B cell (primary cell): ENCODE results near the gene BCL3. TPM values are rescaled to one million over a fixed set of nuclear protein-coding genes. Genes with fewer than 3 reads are reported as not detected.
A peak's percentile ranks its signal among the peaks of the same experiment; 100 is the strongest.

Experiments
- ATAC-seq: fragments of 200-7000 bp; cut with Tn5 transposase; one replicate; pipeline ENCODE4 v1.10.0; 2021; ENCODE audit warnings: low read depth, mild to moderate bottlenecking, moderate number of reproducible peaks, moderate library complexity
- CTCF ChIA-PET: fragments of 350-600 bp; sonication (Branson Sonifier 250); formaldehyde crosslinking; loops from one replicate; lab custom pipeline; 2021; ENCODE audit warnings: antibody characterized with exemption, inconsistent platforms; lab: Charles Lee
- POLR2A ChIA-PET: fragments of 350-600 bp; sonication (Branson Sonifier 250); formaldehyde crosslinking; loops from one replicate; lab custom pipeline; 2021; ENCODE audit warnings: antibody characterized with exemption; lab: Charles Lee
- DNase-seq: peaks from one replicate; pipeline ENCODE4 v3.0.0; 2013
- H2AFZ ChIP-seq: 2 replicates; pipeline ENCODE4 v1.6.1; 2012; ENCODE audit warnings: mild to moderate bottlenecking, low read depth, low read length; ENCODE audit not compliant: insufficient read depth, poor library complexity, severe bottlenecking
- H3K27ac ChIP-seq, 2 donors: 1 replicate in 1 of 2; 2 replicates in 1 of 2; pipeline ENCODE4 v1.5.1; 2012 to 2013; ENCODE audit warnings: low read length in 2 of 2, mild to moderate bottlenecking in 2 of 2, moderate library complexity in 1 of 2
- H3K27me3 ChIP-seq, 4 experiments: fragments of 200-600 bp in 1 of 4; sonication (generic) in 1 of 4; replicated peaks in 1 of 4; 1 replicate in 2 of 4; 2 replicates in 2 of 4; pipeline versions ENCODE4 v1.6.1 to v1.7.0; 2013 to 2016; ENCODE audit warnings: low read length in 3 of 4, mild to moderate bottlenecking in 2 of 4, mixed read lengths in 1 of 4, moderate library complexity in 1 of 4; ENCODE audit not compliant: insufficient read depth in 4 of 4, control insufficient read depth in 3 of 4; ENCODE audit errors: control extremely low read depth in 1 of 4
- H3K36me3 ChIP-seq, 2 experiments: replicated peaks in 1 of 2; 1 replicate in 1 of 2; 2 replicates in 1 of 2; pipeline versions ENCODE4 v1.6.1 to v1.7.1; 2013; ENCODE audit warnings: low read length in 1 of 2; ENCODE audit not compliant: insufficient read depth in 2 of 2, control insufficient read depth in 1 of 2; ENCODE audit errors: control extremely low read depth in 1 of 2, extremely low read depth in 1 of 2
- H3K4me1 ChIP-seq, 2 donors: fragments of 200-600 bp in 1 of 2; sonication (generic) in 1 of 2; 1 replicate in 1 of 2; 2 replicates in 1 of 2; pipeline versions ENCODE4 v1.5.1 to v1.6.1; 2013 to 2017; ENCODE audit warnings: low read length in 2 of 2; ENCODE audit not compliant: control insufficient read depth in 2 of 2, insufficient read depth in 2 of 2
- H3K4me2 ChIP-seq: replicated peaks from 2 replicates; pipeline ENCODE3; 2012; ENCODE audit warnings: mild to moderate bottlenecking, low read depth, low read length; ENCODE audit not compliant: poor library complexity, severe bottlenecking
- H3K4me3 ChIP-seq, 5 experiments: fragments of 200-600 bp in 1 of 5; sonication (generic) in 1 of 5; 1 replicate in 3 of 5; 2 replicates in 2 of 5; pipeline versions ENCODE4 v1.5.1 to v1.7.0; 2011 to 2016; ENCODE audit warnings: low read length in 4 of 5, mild to moderate bottlenecking in 4 of 5, low read depth in 2 of 5, control low read depth in 1 of 5, moderate library complexity in 1 of 5; ENCODE audit not compliant: insufficient read depth in 1 of 5; ENCODE audit errors: control extremely low read depth in 1 of 5, extremely low read depth in 1 of 5
- H3K79me2 ChIP-seq: fragments of 200-600 bp; sonication (generic); one replicate; pipeline ENCODE4 v1.6.0; 2016; ENCODE audit warnings: low read length; ENCODE audit not compliant: control insufficient read depth, insufficient read depth
- H3K9ac ChIP-seq: fragments of 200-600 bp; sonication (generic); 2 replicates; pipeline ENCODE4 v1.6.1; 2017; ENCODE audit warnings: mild to moderate bottlenecking, low read length, moderate library complexity
- H3K9me3 ChIP-seq, 3 donors: one replicate each; pipeline versions ENCODE4 v1.6.1 to v1.7.1; 2013; ENCODE audit warnings: low read length in 2 of 3; ENCODE audit not compliant: control insufficient read depth in 2 of 3, insufficient read depth in 1 of 3; ENCODE audit errors: control extremely low read depth in 1 of 3
- H4K20me1 ChIP-seq: 2 replicates; pipeline ENCODE4 v1.6.0; 2012; ENCODE audit warnings: mild to moderate bottlenecking, low read length; ENCODE audit not compliant: insufficient read depth, control insufficient read depth, poor library complexity, severe bottlenecking
- H3K27ac Mint-ChIP-seq: one replicate; pipeline ENCODE4 v1.8.0; 2021; ENCODE audit warnings: mixed read lengths
- H3K27me3 Mint-ChIP-seq: one replicate; pipeline ENCODE4 v1.8.0; 2021; ENCODE audit warnings: mixed read lengths
- H3K4me1 Mint-ChIP-seq: one replicate; pipeline ENCODE4 v1.8.0; 2021; ENCODE audit warnings: mixed read lengths
- H3K4me3 Mint-ChIP-seq: one replicate; pipeline ENCODE4 v1.8.0; 2021; ENCODE audit warnings: mixed read lengths
- H3K9me3 Mint-ChIP-seq: one replicate; pipeline ENCODE4 v1.8.0; 2022; ENCODE audit warnings: mixed read lengths; ENCODE audit not compliant: insufficient read depth
- EZH2 ChIP-seq: IDR thresholded peaks from 2 replicates; pipeline ENCODE4 v1.6.1; 2012; ENCODE audit warnings: borderline replicate concordance, low read depth, mild to moderate bottlenecking, moderate library complexity, low read length; ENCODE audit not compliant: insufficient read depth, poor library complexity, severe bottlenecking
- WGBS: methylation state at CpG from one replicate; pipeline ENCODE4 v1.1.5; 2013; ENCODE audit warnings: missing lambda C conversion rate; ENCODE audit not compliant: insufficient coverage; 5-methylcytosine and 5-hydroxymethylcytosine counted together
- intact Hi-C: fragments of 100-400 bp; cut with micrococcal nuclease; formaldehyde crosslinking; loops from one replicate; pipeline ENCODE4 v1.10.0; 2022
- polyA plus RNA-seq: library from polyadenylated mRNA; depleted of rRNA; stranded (reverse); fragments of >200 nt; gene quantifications from 2 replicates; pipeline ENCODE4 v1.2.3, GENCODE V29; 2012
- total RNA-seq, 2 donors: library from RNA; stranded (reverse); fragments of 120-200 nt in 1 of 2; gene quantifications; 1 replicate in 1 of 2; 2 replicates in 1 of 2; pipeline versions ENCODE4 v1.2.3 to v1.2.4, GENCODE V29; 2013 to 2022
- TF ChIP-seq, protein P1 (sequence below): fragments of 200-600 bp; IDR thresholded peaks from one replicate; pipeline ENCODE4 v1.8.0; 2022; ENCODE audit warnings: antibody characterized with exemption, mild to moderate bottlenecking

Gene BCL3
- total and polyA plus RNA-seq, 2 donors (not counting 1 experiment from before 2014, with no cell fraction given): 52.3 to 147 TPM

DNA sequence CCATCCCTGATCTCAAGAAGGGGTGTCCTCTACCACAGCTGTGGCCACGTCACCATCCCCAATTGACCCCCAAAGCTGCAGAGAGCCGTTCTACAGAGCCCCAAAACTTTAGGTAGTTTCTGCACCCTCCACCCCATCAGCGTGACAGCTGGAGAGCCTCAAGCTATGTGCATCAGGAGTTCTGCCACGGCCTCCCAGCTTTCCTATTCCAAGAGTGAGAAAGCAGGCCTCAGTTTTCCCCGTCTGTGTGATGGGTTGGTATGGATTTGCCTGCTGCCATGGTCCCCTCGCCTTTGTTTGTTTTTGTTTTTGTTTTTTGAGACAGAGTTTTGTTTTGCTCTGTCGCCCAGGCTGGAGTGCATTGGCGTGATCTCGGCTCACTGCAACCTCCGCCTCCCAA lies 1.5 kb downstream of the BCL3 start:
- WGBS: 82% methylated on average over 2 of the region's 10 CpGs
- Histone ChIP-seq H3K27ac (peak overlapping the region; percentile 74 to 92), H4K20me1 (no peaks in the 10 kb centered on the region), H3K4me2 (peak overlapping the region; percentile 86), H3K79me2 (peaks cover 1% of the 10 kb centered on the region), H3K4me3 (peak overlapping the region; percentile 48 to 78 (median 72)), H3K36me3 (peaks cover 2 to 9% of the 10 kb centered on the region in 2 experiments), H3K4me1 (peaks cover 58 to 75% of the 10 kb centered on the region in 2 donors), H2AFZ (no peak overlapping the region), H3K9ac (peak overlapping the region; percentile 73), H3K27me3 (no peaks in the 10 kb centered on the region), H3K9me3 (no peaks in the 10 kb centered on the region)
- ChIA-PET POLR2A (interaction anchor here (0.7 to 6.2 kb wide), 3 partner anchors 20 to 441 kb away, joined by 3 to 65 read pairs (median 3); no protein-coding TSS in a partner anchor), CTCF (interaction anchor here (4.0 to 6.2 kb wide), 2 partner anchors 21 to 26 kb away, joined by 23 to 84 read pairs; no protein-coding TSS in a partner anchor)
- no peak for ATAC-seq
- DNase-seq: no peak
- intact Hi-C loops: loop anchor here (5.0 kb wide), 2 partner anchors 252 to 327 kb away; partner anchors contain the start of genes GEMIN7, RELB and ZNF296
- Mint-ChIP-seq H3K4me3 (peak overlapping the region; percentile 97), H3K4me1 (peaks cover 68% of the 10 kb centered on the region), H3K27ac (peak overlapping the region; percentile 76), H3K9me3 (no peaks in the 10 kb centered on the region), H3K27me3 (no peaks in the 10 kb centered on the region)
- TF ChIP-seq, protein P1, sequence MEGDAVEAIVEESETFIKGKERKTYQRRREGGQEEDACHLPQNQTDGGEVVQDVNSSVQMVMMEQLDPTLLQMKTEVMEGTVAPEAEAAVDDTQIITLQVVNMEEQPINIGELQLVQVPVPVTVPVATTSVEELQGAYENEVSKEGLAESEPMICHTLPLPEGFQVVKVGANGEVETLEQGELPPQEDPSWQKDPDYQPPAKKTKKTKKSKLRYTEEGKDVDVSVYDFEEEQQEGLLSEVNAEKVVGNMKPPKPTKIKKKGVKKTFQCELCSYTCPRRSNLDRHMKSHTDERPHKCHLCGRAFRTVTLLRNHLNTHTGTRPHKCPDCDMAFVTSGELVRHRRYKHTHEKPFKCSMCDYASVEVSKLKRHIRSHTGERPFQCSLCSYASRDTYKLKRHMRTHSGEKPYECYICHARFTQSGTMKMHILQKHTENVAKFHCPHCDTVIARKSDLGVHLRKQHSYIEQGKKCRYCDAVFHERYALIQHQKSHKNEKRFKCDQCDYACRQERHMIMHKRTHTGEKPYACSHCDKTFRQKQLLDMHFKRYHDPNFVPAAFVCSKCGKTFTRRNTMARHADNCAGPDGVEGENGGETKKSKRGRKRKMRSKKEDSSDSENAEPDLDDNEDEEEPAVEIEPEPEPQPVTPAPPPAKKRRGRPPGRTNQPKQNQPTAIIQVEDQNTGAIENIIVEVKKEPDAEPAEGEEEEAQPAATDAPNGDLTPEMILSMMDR: no peak
- TF ChIP-seq EZH2: no peak
